ENCODE measurements around the gene SGCE.
A peak's percentile ranks its signal among the peaks of the same experiment; 100 is the strongest.
"Not testable (repeated sequence)": the region's sequence is repeated elsewhere in the genome, so short reads cannot be mapped to it uniquely, and the experiment has no call there.

Gene SGCE

GRCh38 chr7:94655848-94656657 is at the start of gene SGCE:
Gene SGCE (minus strand): TSS chr7:94656133. CDS start chr7:94656098, 35 bp downstream.
- DNase-seq (ENCODE audit: low read depth, low spot score) = peak; percentile 78
- in situ Hi-C loops (cut with HindIII; ENCODE audit: low sequenced_read_pairs) = no loop called here
- TF ChIP-seq CTCF (IDR thresholded peaks at IDR 0.05; ENCODE audit: low read depth, low read length) = peak; percentile 65
- peak within 1 kb of the TSS; percentile 69 for H3K4me3 ChIP-seq (ENCODE audit: low read depth, low read length)

GRCh38 chr7:94705155-94706021 is 49.5 kb upstream of the SGCE start:
- in situ Hi-C loops (cut with HindIII; ENCODE audit: low sequenced_read_pairs); H3K4me3 ChIP-seq (ENCODE audit: low read depth, low read length); DNase-seq (ENCODE audit: low read depth, low spot score): not testable (repeated sequence)

- peak; percentile 84 for DNase-seq (ENCODE audit: low read depth, low spot score)
- in situ Hi-C loops (cut with HindIII; ENCODE audit: low sequenced_read_pairs) = no loop called here
- no peak overlapping the region for H3K4me3 ChIP-seq (ENCODE audit: low read depth, low read length)
- TF ChIP-seq CTCF (IDR thresholded peaks at IDR 0.05; ENCODE audit: low read depth, low read length) = no peak
Observed at GRCh38 chr7:94701555-94701973, 45.6 kb upstream of the SGCE start.

GRCh38 chr7:94700926-94701554 is 45.1 kb upstream of the SGCE start:
- DNase-seq (ENCODE audit: low read depth, low spot score) = no peak
- TF ChIP-seq CTCF (IDR thresholded peaks at IDR 0.05; ENCODE audit: low read depth, low read length) = no peak
- in situ Hi-C loops (cut with HindIII; ENCODE audit: low sequenced_read_pairs) = no loop called here
- H3K4me3 ChIP-seq (ENCODE audit: low read depth, low read length) = no peak overlapping the region

- in situ Hi-C loops (cut with HindIII; ENCODE audit: low sequenced_read_pairs) = no loop called here
- peak; percentile 90 for DNase-seq (ENCODE audit: low read depth, low spot score)
- no peak for TF ChIP-seq CTCF (IDR thresholded peaks at IDR 0.05; ENCODE audit: low read depth, low read length)
- no peak overlapping the region for H3K4me3 ChIP-seq (ENCODE audit: low read depth, low read length)
Observed at GRCh38 chr7:94698275-94698674, 42.3 kb upstream of the SGCE start.

GRCh38 chr7:94697035-94697974 is 41.4 kb upstream of the SGCE start:
- no peak overlapping the region for H3K4me3 ChIP-seq (ENCODE audit: low read depth, low read length)
- TF ChIP-seq CTCF (IDR thresholded peaks at IDR 0.05; ENCODE audit: low read depth, low read length) = no peak
- in situ Hi-C loops (cut with HindIII; ENCODE audit: low sequenced_read_pairs) = no loop called here
- peak; percentile 96 for DNase-seq (ENCODE audit: low read depth, low spot score)
